Measurements from ENCODE around the gene ARID2. TPM values are rescaled to one million over a fixed set of nuclear protein-coding genes. Genes with fewer than 3 reads are reported as not detected.

Gene ARID2
- total and polyA plus RNA-seq, 2 of the 13 experiments (the other 11 are each of a cell fraction or from before 2014, with no cell fraction given): 15.9 to 22.2 TPM

DNA sequence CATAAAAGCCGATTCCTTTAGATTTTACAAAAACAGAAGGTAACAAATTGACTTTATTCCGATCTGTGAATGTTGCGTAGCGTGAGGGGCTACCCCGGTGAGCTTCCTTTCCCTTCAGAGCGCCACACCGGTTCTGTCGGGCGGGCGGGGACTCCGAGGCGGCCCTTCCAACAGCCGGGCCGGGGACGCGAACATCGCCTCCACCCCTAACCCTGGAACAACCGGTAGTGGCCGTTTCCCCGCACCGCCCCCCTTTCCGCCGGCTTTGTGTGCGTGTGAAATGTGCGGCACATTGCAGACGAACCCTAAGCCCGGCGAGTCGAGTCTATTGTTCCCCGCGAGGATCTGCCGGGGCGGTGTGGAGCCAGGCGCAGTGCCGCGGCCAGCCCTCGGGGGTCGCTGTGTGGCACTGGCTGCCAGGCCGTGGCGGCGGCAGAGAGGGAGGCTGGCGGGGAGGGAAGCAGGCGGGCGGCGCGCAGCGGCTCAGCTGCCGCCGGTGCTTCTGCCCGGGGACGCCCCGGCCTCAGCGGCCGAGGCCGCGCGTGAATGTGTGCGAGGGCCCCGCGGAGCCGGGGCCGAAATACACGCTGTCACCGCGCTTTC lies 775 bp upstream of the ARID2 start (continued):
- TF ChIP-seq IRX3 (CRISPR knock-in tag; IDR thresholded peaks at IDR 0.05; ENCODE audit: borderline replicate concordance, low read depth) (no peak; the same call in 1 of the 2 replicates), RBAK (CRISPR knock-in tag; IDR thresholded peaks at IDR 0.05) (0 out of 2 replicates have a peak, but pooled peaks have one; percentile 43), PHF5A (CRISPR knock-in tag; IDR thresholded peaks at IDR 0.05; ENCODE audit: low read depth, unreplicated experiment) (peak; percentile 79), ZNF124 (CRISPR knock-in tag; IDR thresholded peaks at IDR 0.05) (peak; percentile 88), ZNF549 (CRISPR knock-in tag; IDR thresholded peaks at IDR 0.05) (no peak), ZNF333 (CRISPR knock-in tag; IDR thresholded peaks at IDR 0.05; ENCODE audit: borderline replicate concordance) (no peak), GATAD1 (CRISPR knock-in tag; IDR thresholded peaks at IDR 0.05) (peak; percentile 77), THYN1 (CRISPR knock-in tag; IDR thresholded peaks at IDR 0.05; ENCODE audit: borderline replicate concordance, low read depth) (no peak), ZSCAN12 (CRISPR knock-in tag; IDR thresholded peaks at IDR 0.05) (0 out of 2 replicates have a peak, but pooled peaks have one; percentile 39), TAF1 (CRISPR knock-in tag; IDR thresholded peaks at IDR 0.05) (peak; percentile 90), RNF2 (conservative IDR thresholded peaks at IDR 0.05; ENCODE audit: low read depth) (0 out of 2 replicates have a peak, but pooled peaks have one; percentile 32), TOE1 (CRISPR knock-in tag; IDR thresholded peaks at IDR 0.05) (0 out of 2 replicates have a peak, but pooled peaks have one; percentile 39), ZKSCAN5 (CRISPR knock-in tag; IDR thresholded peaks at IDR 0.05) (peak; percentile 76; the same call in 1 of the 2 replicates), ZNF282 (IDR thresholded peaks at IDR 0.05; ENCODE audit: partially characterized antibody) (no peak), YEATS2 (CRISPR knock-in tag; IDR thresholded peaks at IDR 0.05; ENCODE audit: borderline replicate concordance) (peak; percentile 72; the same call in 1 of the 2 replicates), BRCA1 (CRISPR knock-in tag; IDR thresholded peaks at IDR 0.05) (peak; percentile 84; the same call in 1 of the 2 replicates), ZBTB7A (CRISPR knock-in tag; IDR thresholded peaks at IDR 0.05) (peak; percentile 62; the same call in 1 of the 2 replicates), POLR2G (IDR thresholded peaks at IDR 0.05; ENCODE audit: low read depth, low read length) (peak; percentile 89), ATAD3A (CRISPR knock-in tag; IDR thresholded peaks at IDR 0.05) (no peak), AGO2 (optimal IDR thresholded peaks at IDR 0.05; ENCODE audit: low read depth, low read length) (peak; percentile 83), ZSCAN25 (CRISPR knock-in tag; IDR thresholded peaks at IDR 0.05) (peak; percentile 90), ZNF12 (CRISPR knock-in tag; IDR thresholded peaks at IDR 0.05) (0 out of 2 replicates have a peak, but pooled peaks have one; percentile 11), TOPORS (CRISPR knock-in tag; IDR thresholded peaks at IDR 0.05) (no peak), ZSCAN20 (CRISPR knock-in tag; IDR thresholded peaks at IDR 0.05; ENCODE audit: borderline replicate concordance) (no peak), SRY (CRISPR knock-in tag; IDR thresholded peaks at IDR 0.05) (peak; percentile 87)
- TF ChIP-seq, protein P1, sequence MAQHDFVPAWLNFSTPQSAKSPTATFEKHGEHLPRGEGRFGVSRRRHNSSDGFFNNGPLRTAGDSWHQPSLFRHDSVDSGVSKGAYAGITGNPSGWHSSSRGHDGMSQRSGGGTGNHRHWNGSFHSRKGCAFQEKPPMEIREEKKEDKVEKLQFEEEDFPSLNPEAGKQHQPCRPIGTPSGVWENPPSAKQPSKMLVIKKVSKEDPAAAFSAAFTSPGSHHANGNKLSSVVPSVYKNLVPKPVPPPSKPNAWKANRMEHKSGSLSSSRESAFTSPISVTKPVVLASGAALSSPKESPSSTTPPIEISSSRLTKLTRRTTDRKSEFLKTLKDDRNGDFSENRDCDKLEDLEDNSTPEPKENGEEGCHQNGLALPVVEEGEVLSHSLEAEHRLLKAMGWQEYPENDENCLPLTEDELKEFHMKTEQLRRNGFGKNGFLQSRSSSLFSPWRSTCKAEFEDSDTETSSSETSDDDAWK (CRISPR knock-in tag; IDR thresholded peaks at IDR 0.05): no peak
- TF ChIP-seq, protein P2, sequence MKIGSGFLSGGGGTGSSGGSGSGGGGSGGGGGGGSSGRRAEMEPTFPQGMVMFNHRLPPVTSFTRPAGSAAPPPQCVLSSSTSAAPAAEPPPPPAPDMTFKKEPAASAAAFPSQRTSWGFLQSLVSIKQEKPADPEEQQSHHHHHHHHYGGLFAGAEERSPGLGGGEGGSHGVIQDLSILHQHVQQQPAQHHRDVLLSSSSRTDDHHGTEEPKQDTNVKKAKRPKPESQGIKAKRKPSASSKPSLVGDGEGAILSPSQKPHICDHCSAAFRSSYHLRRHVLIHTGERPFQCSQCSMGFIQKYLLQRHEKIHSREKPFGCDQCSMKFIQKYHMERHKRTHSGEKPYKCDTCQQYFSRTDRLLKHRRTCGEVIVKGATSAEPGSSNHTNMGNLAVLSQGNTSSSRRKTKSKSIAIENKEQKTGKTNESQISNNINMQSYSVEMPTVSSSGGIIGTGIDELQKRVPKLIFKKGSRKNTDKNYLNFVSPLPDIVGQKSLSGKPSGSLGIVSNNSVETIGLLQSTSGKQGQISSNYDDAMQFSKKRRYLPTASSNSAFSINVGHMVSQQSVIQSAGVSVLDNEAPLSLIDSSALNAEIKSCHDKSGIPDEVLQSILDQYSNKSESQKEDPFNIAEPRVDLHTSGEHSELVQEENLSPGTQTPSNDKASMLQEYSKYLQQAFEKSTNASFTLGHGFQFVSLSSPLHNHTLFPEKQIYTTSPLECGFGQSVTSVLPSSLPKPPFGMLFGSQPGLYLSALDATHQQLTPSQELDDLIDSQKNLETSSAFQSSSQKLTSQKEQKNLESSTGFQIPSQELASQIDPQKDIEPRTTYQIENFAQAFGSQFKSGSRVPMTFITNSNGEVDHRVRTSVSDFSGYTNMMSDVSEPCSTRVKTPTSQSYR (CRISPR knock-in tag; IDR thresholded peaks at IDR 0.05; ENCODE audit: borderline replicate concordance): peak; percentile 89; the same call in 1 of the 2 replicates
- TF ChIP-seq, protein P3, sequence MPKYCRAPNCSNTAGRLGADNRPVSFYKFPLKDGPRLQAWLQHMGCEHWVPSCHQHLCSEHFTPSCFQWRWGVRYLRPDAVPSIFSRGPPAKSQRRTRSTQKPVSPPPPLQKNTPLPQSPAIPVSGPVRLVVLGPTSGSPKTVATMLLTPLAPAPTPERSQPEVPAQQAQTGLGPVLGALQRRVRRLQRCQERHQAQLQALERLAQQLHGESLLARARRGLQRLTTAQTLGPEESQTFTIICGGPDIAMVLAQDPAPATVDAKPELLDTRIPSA (CRISPR knock-in tag; IDR thresholded peaks at IDR 0.05; ENCODE audit: borderline replicate concordance): no peak; the same call in 1 of the 2 replicates

Data from HepG2 (cell line).